NB4 (cell line): ENCODE results near the gene NAV1.

Source experiments
- MYC ChIP-seq: IDR thresholded peaks from 2 replicates; pipeline ENCODE4 v1.6.1; 2011; ENCODE audit warnings: low read depth, low read length
- TF ChIP-seq, protein P1 (sequence below): IDR thresholded peaks from one replicate; pipeline ENCODE4 v1.5.1; 2012; ENCODE audit warnings: low read depth, low read length

DNA sequence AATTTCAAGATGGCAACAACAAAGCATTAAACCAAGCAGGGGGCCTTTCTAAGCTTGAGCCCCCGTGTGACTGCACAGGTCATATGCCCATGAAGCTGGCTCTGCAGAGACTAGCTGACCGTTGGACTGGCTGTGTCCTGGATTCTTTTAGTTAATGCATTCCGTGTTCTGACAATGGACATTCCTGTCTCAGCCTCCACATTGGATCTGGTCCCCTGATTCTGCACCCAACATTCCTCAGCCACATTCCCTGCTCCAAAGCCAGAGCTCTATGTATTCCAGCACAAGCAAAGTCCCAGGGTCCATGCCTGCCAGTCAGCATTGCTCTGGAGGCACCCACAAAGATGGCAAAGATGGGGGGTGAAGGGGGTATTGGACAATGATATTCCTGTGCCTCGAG is 5.1 kb upstream of the NAV1 start:
- TF ChIP-seq MYC: no peak
- TF ChIP-seq, protein P1, sequence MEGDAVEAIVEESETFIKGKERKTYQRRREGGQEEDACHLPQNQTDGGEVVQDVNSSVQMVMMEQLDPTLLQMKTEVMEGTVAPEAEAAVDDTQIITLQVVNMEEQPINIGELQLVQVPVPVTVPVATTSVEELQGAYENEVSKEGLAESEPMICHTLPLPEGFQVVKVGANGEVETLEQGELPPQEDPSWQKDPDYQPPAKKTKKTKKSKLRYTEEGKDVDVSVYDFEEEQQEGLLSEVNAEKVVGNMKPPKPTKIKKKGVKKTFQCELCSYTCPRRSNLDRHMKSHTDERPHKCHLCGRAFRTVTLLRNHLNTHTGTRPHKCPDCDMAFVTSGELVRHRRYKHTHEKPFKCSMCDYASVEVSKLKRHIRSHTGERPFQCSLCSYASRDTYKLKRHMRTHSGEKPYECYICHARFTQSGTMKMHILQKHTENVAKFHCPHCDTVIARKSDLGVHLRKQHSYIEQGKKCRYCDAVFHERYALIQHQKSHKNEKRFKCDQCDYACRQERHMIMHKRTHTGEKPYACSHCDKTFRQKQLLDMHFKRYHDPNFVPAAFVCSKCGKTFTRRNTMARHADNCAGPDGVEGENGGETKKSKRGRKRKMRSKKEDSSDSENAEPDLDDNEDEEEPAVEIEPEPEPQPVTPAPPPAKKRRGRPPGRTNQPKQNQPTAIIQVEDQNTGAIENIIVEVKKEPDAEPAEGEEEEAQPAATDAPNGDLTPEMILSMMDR: no peak
